Erythroblast (primary cell): ENCODE measurements around the gene CRACR2B.
A peak's percentile ranks its signal among the peaks of the same experiment; 100 is the strongest.

ENCODE experiments used
- DNase-seq, 2 experiments: peaks; one replicate each; lab custom pipeline; 2025; lab: John Stamatoyannopoulos, UW
- GATA1 ChIP-seq: IDR thresholded peaks from 2 replicates; pipeline ENCODE4 v1.6.1; 2011; ENCODE audit warnings: low read depth, mild to moderate bottlenecking, control low read depth, low read length, moderate library complexity
- POLR2A ChIP-seq: IDR thresholded peaks from 2 replicates; pipeline ENCODE4 v1.6.1; 2011; ENCODE audit warnings: mild to moderate bottlenecking, low read length

CRACR2B gene

DNA sequence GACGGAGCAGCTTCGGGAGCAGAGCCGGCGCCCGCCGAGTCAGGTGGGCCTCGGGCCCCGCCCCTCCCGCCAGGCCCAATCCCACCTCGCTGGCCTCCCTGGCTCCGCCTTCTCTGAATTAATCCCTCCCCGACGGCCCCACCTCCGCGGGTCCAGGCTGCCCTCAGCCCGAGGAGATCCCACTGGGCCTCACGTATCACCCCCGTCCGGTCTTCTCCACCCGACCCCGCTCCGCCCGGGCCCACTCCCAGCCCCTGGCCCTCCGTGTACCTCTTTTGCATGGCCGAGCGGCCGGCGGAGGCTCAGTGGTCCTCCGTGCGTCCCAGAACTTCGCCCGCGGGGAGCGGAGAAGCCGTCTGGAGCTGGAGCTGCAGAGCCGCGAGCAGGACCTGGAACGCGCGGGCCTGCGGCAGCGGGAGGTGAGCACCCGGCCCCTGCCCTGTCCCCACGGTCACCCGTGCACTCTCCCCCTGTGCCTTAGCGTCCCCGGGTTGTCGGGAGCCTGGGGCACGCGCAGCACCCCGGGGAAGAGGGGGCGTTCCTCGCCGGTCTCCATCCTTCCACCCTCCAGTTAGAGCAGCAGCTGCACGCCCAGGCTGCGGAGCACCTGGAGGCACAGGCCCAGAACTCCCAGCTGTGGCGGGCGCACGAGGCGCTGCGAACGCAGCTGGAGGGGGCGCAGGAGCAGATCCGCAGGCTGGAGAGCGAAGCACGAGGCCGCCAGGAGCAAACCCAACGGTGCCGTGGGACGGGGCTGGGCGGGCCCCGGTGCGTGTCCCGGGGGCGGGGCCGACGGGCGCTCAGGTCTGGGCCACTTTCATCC lies 2.8 kb downstream of the CRACR2B start:
- TF ChIP-seq GATA1 (no peak), POLR2A (no peak)
- DNase-seq: peak; percentile 55

DNA sequence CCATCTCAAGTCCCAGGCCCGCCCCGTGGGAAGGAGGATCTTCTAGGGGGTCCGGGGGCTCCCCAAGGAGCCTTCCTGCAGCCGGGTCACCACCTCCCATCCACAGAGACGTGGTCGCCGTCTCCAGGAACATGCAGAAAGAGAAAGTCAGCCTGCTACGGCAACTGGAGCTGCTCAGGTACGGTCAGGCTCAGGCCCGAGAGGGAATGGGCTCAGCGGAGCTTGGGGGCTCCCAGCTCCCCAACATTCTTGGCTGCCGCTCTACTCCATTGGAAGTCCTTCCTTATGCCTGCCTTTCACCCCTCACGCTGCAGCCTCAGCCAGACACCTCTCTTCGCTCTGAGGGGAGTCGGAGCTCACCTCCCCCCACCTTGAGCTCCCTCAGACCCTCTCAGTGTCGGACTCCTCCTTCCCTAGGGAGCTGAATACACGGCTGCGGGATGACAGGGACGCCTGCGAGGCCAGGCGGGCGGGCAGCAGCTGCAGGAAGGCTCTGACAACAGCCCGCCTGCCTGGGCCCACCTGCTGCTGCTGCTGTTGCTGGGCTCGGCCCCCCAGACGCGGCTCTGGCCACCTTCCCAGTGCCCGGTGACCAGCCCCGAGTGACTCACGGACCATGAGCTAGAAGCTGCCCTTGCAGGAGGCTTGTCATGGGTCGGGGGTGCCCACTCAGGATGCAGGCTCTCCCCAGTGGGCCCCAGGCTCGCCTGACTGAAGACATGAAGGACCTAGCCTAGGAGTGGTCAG lies 3.6 kb downstream of the CRACR2B start:
- TF ChIP-seq POLR2A: no peak
- TF ChIP-seq GATA1: no peak
- no peak for DNase-seq

DNA sequence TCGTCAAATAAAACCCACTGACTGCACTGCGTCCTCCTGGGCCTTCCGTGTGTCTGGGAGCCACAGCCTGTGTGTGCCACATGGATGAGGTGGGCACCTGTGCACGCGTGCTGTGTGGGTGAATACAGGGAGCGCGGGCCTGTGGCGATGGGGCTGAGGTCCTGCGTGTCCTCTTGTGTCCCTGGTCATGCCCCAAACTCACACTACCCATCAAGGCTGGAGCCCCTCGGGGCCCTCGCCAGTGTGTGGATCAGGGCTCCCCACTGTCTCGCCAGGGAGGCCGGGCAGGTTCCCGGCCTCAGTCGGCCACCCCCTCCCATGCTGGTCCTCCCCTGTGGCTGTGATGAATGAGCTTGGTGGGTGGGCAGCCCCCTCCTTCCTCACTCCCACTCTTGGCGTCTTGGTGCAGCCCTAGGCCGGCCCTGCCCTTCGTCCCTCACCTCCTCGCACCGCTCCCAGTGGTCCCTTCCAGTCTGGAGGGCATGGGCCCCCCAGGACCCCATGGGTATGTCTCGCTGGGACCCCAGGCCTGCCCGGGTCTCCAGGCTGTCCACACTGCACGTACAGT lies 4.3 kb downstream of the CRACR2B start:
- TF ChIP-seq GATA1: no peak
- TF ChIP-seq POLR2A: no peak

DNA sequence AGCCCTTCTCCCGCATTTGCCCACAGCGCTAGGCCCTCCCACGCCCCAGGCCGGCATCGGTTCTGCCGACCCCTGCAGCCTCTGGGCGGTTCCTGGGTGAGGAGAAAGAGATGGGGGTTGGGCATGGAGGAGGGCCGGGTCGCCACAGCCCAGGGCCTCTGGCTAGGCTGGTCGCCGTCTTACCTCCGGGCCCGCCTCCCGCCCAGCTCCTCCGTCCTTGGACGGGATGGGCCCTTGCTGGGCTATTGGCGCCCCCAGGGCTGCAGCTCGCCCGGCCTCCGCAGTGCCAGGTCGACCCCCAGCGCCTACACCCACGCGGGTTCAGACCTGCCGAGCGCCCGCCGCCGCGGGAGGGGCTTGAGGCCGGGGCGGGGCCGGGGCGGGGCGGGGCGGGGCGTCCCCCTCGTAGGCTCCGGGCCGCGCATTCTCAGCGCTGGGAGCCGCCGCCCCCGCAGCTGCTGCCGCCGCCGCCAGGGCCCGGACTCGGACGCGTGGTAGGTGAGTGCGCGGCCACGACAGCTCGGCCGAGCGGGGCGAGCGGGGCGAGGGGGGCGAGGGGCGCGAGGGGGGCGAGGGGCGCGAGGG lies 4.9 kb downstream of the CRACR2B start, which contains the start of gene CD151:
Gene CD151, plus strand, starts transcription at position 424 of the 585 bp plus-strand sequence. CDS start 3,118 bp downstream, outside the sequence.
- DNase-seq: peak; percentile 78 to 85

More for the DNA sequence above, 4.3 kb downstream of the CRACR2B start:
- no peak for DNase-seq

DNA sequence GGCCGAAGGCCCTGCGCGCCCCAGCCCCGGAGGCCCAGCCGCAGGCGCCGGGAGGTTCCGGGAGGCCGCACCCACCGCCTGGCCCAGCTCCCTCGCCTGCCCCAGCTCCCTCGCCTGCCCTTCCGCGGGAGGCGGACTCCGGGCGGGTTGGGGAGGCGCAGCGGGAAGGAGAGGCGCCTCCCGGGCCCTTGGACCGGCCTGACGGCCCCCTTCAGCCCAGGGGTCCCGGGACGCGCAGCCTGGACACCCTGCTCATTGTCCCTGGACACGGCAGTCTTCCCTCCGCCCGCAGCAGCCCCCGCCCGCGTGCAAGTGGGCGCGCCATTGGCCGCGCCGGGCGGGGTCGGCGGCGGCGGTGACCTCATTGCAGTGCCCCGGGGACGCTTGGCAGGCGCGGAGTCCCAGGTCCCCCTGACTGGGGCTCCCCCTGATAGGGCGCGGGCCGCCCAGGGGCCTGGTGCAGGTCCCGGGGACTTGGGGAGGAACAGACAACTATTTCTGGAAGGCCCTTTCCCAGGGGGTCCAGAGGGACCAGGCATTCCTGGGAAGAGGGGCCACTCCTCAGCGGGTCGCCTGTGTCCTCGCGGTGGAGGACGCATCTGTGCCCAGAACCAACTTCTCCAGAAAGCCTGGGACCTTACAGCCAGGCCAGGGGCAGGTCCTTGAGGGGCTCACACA lies 5.5 kb downstream of the CRACR2B start:
- no peak for TF ChIP-seq POLR2A
- no peak for TF ChIP-seq GATA1
- DNase-seq: peak; percentile 80 to 89

More for the DNA sequence above, 4.9 kb downstream of the CRACR2B start, which contains the start of gene CD151:
- TF ChIP-seq POLR2A: no peak
- TF ChIP-seq GATA1: no peak

DNA sequence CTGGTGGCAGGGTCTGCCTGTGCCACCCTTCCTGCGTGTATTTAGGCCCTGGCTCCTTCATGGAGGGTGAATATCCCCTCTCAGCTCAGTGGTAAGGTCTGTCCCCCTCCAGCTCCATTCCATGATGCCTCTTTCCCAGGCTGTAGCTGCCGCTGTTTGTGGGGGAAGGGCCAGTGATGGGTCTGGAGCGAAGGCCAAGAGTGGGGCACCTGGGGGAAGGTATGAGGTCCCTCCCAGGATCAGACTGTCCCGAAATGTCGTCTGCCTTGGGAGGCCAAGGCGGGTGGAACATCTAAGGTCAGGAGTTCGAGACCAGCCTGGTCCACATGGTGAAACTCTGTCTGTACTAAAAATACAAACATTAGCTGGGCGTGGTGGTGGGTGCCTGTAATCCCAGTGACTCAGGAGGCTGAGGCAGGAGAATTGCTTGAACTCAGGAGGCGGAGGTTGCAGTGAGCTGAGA lies 6.2 kb downstream of the CRACR2B start:
- DNase-seq: no peak
- no peak for TF ChIP-seq POLR2A
- no peak for TF ChIP-seq GATA1

DNA sequence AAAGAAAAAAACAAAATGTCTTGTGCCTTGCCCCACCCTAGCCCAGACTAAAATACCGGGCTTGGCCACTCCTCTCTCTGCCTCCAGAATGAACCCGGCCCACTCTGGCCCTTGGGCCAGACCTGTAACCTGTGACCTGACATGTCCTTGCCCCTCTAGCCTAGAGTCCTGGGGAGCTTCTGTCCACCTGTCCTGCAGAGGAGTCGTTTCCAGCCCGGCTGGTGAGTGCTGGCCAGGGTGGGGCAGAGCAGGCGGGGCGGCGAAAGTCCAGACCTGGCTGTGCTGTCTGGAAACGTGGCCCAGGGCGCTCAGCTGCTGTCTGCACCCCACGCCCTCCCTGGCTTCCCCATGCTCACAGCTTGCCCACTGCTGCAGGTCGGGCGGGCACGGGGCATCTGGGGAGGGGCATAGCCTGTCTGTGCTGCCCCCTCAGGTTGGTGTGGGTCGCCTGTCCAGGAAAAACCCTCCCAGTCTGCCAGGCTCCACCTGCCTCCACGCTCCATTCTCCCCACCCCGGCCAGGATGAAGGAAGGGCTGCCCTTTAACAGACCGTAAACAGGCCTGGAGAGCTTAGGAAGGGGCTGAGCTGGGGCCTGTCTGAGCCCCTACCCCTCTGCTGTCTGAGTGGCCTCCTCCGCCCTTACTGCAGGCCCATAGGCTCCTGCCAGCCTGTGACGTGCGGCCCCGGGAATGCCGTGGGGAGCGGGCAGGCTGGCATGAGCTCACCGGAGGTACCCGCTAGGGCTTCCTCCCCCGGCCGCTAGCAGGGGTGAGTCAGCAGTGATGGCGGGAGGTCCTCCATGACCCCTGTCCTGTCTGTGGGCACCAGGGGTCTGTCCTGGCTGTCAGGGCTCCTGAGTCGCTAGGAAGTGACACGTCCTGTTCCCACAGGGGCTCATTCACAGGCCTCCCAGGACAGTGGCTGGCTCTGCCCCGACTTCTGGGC lies 6.9 kb downstream of the CRACR2B start:
- no peak for TF ChIP-seq POLR2A
- TF ChIP-seq GATA1: no peak
- peak in 1 of 2 experiments; percentile 38 for DNase-seq

DNA sequence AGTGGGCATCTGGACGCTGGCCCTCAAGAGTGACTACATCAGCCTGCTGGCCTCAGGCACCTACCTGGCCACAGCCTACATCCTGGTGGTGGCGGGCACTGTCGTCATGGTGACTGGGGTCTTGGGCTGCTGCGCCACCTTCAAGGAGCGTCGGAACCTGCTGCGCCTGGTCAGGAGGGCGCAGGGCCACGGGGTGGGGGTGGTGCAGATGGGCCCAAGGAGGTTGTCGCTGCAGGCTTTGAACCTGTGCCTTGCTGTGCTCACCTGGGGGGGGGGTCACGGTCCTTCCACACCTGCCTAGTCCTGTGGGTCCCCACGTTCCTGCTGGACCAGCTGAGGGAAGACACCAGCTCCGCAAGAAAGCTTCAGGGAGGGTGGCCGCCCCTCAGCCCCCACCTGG lies 8.6 kb downstream of the CRACR2B start:
- TF ChIP-seq POLR2A: no peak
- no peak for TF ChIP-seq GATA1
- DNase-seq: no peak

DNA sequence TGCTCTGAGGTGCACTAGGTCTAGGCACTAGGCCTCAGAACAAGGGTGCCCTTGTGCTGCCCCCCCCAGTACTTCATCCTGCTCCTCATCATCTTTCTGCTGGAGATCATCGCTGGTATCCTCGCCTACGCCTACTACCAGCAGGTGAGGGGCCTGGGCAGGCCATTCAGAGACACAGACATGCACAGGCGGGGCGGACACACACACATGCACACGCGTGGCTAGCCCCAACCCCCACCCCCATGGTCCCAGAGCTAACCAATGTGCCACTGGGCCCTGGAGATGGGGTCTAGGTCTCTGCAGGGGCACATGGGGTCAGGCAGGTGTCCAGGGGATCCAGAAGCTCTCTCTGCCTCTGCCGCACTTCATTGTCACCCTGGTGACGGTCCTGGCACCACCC lies 9.0 kb downstream of the CRACR2B start:
- TF ChIP-seq POLR2A: no peak
- DNase-seq: no peak

DNA sequence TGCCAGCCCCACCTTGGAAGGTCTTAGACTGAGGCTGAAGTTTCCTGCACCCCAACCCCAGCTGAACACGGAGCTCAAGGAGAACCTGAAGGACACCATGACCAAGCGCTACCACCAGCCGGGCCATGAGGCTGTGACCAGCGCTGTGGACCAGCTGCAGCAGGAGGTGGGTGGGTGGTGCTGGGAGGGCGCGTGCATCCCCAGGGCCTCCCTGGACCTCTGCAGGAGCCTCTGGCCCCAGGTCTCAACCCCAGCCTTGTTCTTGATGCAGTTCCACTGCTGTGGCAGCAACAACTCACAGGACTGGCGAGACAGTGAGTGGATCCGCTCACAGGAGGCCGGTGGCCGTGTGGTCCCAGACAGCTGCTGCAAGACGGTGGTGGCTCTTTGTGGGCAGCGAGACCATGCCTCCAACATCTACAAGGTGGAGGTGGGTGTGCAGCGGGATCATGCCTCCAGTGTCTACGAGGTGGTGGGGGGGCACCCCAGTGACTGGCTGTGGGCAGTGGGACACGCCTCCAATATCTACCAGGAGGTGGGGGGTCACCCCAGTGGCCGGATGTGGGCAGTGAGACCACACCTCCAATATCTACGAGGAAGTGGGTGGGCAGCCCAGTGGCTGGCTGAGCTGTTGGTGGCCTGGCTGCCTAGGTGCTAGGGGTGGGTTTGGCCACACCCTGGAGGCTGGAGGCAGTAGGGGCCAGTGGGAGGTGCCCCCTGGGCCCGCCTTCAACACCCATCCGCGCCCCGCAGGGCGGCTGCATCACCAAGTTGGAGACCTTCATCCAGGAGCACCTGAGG lies 9.7 kb downstream of the CRACR2B start:
- TF ChIP-seq GATA1: no peak
- TF ChIP-seq POLR2A: peak; percentile 23

DNA sequence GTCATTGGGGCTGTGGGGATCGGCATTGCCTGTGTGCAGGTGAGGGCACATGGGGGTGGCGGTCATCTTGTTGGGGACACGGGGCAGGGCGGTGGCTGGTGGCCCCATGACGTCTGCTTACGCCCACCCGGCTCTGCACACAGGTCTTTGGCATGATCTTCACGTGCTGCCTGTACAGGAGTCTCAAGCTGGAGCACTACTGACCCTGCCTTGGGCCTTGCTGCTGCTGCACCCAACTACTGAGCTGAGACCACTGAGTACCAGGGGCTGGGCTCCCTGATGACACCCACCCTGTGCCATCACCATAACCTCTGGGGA lies 10.2 kb downstream of the CRACR2B start:
- TF ChIP-seq POLR2A: peak; percentile 1
- no peak for TF ChIP-seq GATA1
- DNase-seq: no peak

More for the DNA sequence above, 9.7 kb downstream of the CRACR2B start:
- no peak for DNase-seq
